ENCODE results near the gene FGF12.
A peak's percentile ranks its signal among the peaks of the same experiment; 100 is the strongest.
"Not testable (repeated sequence)": the region's sequence is repeated elsewhere in the genome, so short reads cannot be mapped to it uniquely, and the experiment has no call there.

The FGF12 gene

DNA sequence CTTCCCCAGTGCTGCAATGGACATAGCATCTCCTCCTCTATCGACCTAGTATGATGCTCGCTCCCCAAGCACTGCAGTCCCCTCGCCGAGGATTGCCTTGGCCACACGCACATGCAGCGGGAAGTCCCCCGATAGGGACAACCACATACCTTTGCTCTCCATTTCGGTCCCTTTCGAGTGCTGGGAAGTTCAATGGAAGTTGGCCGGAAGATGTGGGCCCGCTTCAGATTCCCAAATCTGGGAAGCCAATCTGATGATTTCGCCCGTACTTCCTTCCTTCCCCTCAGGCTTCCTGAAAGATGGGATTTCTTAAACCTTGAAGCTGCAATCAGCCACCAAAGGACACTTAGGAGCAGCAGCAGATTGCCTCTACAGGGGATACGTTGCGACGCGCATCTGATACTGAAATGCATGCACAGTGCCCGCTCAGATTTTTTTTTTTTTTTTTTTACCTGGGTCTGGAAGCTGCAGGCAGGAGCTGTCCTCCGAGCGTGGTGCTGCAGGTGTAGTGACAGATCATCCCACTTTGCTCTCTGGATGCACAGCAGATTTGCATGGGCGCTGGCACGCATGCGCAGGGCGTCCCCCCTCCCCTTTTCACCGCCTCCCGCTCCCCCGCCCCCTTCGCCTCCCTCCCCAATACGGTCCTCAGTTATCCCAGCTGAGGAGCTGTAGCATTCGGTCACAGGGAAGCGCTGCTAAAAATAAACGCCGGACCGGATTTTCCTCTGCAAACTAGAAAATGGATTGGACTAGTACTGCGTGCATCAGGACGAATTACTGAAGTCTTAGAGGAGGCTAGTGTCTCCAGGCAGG lies at the start of gene FGF12:
FGF12 (minus strand) TSS at position 510 of the 816 bp plus-strand sequence.
- in situ Hi-C loops (cut with HindIII; ENCODE audit: low pct_ligation_motif_present, low pct_unique_long_range_greater_than_20kb, low sequenced_read_pairs), result no loop called here
- peak; percentile 53 for DNase-seq

DNA sequence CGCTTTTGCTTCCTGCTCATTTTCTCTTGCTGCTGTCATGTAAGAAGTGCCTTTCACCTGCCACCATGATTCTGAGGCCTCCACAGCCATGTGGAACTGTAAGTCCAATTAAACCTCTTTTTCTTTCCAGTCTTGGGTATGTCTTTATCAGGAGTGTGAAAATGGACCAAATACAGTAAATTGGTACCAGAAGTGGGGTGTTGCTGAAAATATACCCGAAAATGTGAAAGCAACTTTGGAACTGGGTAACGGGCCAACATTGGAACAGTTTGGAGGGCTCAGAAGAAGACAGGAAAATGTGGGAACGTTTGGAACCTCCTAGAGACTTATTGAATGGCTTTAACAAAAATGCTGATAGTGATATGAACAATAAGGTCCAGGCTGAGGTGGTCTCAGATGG lies 47.0 kb upstream of the FGF12 start:
- in situ Hi-C loops (cut with HindIII; ENCODE audit: low pct_ligation_motif_present, low pct_unique_long_range_greater_than_20kb, low sequenced_read_pairs); DNase-seq: not testable (repeated sequence)

DNA sequence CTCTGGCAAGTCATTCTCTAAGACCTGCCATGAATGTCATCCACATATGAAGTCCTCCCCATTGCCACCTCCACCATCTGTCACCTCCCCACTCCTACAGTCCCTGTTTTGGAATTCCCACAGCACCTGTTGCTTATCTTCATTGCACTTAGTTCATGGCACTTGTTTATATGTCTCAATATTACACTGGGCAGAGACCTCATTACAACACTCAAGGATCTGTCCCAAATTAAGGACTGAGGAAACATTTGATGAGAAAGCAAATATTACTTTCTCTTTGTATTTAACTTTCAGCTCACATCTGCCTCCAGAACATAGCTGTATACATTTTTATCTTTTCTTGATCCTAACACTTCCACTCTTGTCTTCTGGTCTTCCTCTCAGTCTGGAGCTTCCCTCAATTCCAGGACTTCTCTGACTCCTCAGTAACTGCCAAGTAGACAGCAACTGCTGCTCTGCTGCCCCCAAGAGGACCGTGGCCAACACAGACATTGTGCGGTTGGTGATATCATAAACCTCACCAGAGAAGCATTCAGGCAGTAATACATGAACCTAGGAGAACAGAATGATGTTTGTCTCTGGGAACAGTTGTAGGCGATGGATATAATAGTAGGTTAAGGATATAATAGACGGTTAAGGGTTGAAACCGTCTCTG lies 45.0 kb upstream of the FGF12 start:
- in situ Hi-C loops (cut with HindIII; ENCODE audit: low pct_ligation_motif_present, low pct_unique_long_range_greater_than_20kb, low sequenced_read_pairs), result no loop called here
- DNase-seq, result peak; percentile 19

DNA sequence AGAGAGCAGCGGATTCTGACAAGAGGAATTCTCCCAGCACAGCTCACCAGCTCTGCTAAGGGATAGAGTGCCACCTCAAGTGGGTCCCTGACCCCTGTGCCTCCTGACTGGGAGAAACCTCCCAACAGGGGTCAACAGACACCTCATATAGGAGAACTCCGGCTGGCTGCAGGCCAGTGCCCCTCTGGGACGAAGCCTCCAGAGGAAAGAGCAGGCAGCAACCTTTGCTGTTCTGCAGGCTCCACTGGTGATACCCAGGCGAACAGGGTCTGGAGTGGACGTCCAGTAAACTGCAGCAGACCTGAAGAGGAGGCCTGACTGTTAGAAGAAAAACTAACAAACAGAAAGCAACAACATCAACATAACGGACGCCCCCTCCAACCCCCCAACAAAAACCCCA lies 31.3 kb upstream of the FGF12 start:
- no peak for DNase-seq
- in situ Hi-C loops (cut with HindIII; ENCODE audit: low pct_ligation_motif_present, low pct_unique_long_range_greater_than_20kb, low sequenced_read_pairs), result no loop called here

DNA sequence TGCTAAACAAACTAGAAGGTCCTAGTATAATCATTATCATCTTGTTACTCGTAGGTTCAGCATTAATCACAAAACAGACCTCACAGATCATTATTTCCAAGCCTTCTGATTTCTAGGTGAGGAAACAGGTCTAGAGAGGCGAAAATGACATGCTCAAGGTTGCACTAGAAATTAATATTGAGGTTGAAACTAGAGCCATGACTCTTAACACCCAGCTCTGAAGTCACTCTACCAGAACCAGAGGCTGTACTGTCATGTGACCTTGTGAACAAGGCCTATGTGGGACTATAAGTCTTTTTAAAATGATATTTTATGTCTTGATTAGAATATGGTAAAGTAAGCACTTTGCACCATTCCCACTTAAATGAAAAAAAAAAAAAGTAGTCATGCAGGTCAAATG lies 23.8 kb upstream of the FGF12 start:
- no peak for DNase-seq
- in situ Hi-C loops (cut with HindIII; ENCODE audit: low pct_ligation_motif_present, low pct_unique_long_range_greater_than_20kb, low sequenced_read_pairs), result no loop called here

DNA sequence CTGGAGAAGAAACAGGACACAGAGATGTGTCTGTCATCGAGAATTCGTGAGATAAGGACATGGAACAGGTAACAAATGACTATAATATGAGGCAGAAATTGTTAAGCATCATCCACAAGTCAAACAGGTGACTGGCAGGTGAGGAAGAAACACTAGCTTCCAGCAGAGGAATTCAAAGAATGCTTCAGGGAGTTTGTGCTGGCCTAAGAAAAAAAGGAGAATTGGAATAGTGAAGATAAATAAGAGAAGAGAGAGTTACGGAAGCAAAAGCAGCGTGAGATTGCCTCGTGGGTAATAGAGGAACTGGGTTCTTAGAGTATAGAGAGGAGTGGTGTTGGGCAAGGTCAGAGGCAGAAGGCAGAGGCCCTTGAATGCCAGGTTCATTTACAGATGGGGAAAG lies 22.9 kb upstream of the FGF12 start:
- no peak for DNase-seq
- in situ Hi-C loops (cut with HindIII; ENCODE audit: low pct_ligation_motif_present, low pct_unique_long_range_greater_than_20kb, low sequenced_read_pairs), result no loop called here

DNA sequence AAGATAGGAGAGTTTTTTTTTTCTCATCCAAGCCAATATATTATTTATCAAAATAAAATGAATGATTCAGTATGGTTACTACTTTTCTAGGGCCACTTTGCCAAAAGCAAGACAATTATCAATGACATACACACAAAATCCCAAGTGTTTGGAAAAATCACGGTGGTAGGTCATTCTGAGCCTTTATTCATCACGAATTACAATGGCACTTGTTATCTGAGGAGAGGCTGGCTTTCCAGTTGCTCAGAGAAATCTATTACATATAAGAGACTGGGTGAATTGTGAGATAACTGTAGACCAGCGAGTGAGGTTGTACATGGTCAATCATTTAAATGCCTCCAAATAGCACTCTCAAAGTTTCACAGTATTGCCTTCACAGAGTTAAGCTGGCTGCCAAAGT lies 20.4 kb upstream of the FGF12 start:
- in situ Hi-C loops (cut with HindIII; ENCODE audit: low pct_ligation_motif_present, low pct_unique_long_range_greater_than_20kb, low sequenced_read_pairs), result no loop called here
- no peak for DNase-seq

DNA sequence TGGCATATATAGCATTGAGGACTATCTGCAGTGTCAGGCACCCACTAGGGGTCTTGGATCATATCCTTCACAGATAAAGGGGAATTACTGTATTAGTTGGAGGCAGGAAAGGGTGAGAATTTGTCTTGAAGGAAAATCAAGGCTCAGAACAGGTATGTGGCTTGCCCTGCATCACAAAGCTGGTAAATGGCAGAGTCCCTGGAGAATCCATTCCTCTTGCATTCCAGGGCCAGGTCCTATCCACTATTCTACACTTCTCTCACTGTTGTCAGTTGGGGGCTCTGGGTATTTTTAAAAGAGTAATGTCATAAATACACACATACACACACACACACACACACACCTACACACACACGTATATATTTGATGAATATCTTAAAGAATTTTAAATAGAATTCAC lies 19.8 kb upstream of the FGF12 start:
- in situ Hi-C loops (cut with HindIII; ENCODE audit: low pct_ligation_motif_present, low pct_unique_long_range_greater_than_20kb, low sequenced_read_pairs), result no loop called here

DNA sequence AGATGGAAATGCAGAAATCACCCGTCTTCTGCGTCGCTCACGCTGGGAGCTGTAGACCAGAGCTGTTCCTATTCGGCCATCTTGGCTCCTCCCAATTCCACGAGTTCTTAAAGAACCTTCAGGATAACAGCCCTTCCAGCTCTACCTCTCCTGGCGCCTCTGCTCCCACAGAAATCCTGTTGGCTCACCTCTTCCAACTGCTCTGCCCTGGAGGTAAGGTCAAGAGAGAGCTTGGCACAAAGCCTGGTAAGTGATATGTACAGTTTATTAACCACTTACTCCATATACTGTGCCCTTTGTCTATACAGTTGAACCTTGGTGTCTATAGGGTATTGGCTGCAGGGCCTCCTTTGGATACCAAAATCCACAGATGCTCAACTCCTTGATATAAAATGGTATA lies 17.8 kb upstream of the FGF12 start:
- in situ Hi-C loops (cut with HindIII; ENCODE audit: low pct_ligation_motif_present, low pct_unique_long_range_greater_than_20kb, low sequenced_read_pairs), result no loop called here
- DNase-seq, result no peak

More for the DNA sequence above, 19.8 kb upstream of the FGF12 start:
- DNase-seq, result no peak

DNA sequence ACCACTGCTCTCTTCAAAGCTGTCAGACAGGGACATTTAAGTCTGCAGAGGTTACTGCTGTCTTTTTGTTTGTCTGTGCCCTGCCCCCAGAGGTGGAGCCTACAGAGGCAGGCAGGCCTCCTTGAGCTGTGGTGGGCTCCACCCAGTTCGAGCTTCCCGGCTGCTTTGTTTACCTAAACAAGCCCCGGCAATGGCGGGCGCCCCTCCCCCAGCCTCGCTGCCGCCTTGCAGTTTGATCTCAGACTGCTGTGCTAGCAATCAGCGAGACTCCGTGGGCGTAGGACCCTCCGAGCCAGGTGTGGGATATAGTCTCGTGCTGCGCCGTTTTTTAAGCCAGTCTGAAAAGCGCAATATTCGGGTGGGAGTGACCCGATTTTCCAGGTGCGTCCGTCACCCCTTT lies 17.3 kb upstream of the FGF12 start:
- DNase-seq; in situ Hi-C loops (cut with HindIII; ENCODE audit: low pct_ligation_motif_present, low pct_unique_long_range_greater_than_20kb, low sequenced_read_pairs): not testable (repeated sequence)

DNA sequence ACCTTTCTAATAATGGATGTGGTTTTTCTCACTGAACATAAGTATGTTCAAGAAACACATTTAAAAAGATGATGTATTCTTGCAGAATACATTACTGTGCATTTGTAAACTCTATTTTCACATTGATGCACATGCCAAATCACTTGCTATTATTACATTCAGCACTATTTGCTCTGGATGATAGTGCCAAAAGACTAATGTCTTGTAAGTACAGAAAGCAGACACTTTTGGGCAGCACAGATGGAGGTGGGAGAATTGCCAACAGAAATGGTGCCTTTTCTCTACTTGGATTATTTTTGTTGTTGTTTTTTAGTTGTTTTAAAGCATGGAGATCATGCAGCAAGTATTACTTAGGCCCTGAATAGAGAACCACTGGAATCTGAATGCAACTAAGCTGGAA lies 10.2 kb upstream of the FGF12 start:
- no peak for DNase-seq
- in situ Hi-C loops (cut with HindIII; ENCODE audit: low pct_ligation_motif_present, low pct_unique_long_range_greater_than_20kb, low sequenced_read_pairs), result no loop called here

DNA sequence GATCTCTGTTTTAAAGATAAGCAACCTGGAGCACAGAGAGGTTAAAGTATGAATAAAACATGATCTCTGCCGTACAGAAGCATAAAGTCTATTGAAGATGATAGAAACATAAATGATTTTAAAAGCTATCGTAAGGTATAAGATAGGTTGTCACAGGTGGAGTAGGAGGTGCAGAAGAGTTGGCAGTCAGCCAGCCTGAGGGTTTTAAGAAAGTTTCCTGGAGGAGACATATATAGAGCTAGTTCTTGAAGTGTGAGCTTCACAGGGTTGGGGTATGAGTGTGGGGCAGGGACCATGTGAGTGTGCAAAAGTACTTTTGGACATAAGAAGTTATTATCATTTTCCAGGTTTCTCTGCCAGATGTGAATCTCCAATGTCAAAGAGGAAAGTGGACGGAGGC lies 3.9 kb upstream of the FGF12 start:
- no peak for DNase-seq
- in situ Hi-C loops (cut with HindIII; ENCODE audit: low pct_ligation_motif_present, low pct_unique_long_range_greater_than_20kb, low sequenced_read_pairs), result no loop called here

DNA sequence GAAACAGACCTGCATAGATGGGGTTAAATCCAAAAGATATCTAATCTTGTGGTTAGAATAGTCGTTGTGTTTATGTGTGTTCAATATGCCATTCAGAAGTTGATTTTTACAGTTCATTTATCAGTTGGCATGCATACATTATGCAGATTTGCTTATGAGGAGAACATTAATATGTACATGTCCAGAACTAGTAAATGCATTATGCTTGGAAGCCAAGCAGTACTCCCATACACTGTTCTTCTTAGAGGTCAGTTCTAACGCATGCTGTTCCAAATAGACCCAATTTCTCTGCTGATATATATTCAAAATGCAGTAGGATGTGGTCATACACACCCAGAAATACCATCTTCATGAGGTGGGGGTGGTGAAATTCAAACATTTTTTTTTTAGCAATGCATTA lies 956 bp downstream of the FGF12 start:
- in situ Hi-C loops (cut with HindIII; ENCODE audit: low pct_ligation_motif_present, low pct_unique_long_range_greater_than_20kb, low sequenced_read_pairs), result no loop called here
- DNase-seq, result no peak

DNA sequence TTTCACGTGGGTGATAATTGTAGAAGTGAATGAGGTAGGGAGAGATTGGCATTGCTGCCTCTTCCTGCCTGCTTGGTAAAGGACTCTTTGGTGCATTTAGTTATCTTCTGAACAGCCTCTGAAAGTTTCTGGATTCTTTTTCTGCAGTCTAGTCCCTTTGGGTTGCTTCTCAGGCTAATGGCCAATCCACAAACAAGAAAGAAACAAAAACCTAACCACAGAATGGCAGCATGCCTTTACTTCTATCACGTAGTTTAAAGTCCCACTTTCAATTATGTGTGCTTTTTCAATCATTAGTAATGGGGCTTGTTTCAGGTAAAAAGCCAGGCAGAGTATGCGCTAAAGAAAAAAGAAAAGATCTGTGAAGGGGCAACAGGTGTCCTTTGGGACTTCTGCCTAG lies 7.4 kb downstream of the FGF12 start:
- no peak for DNase-seq
- in situ Hi-C loops (cut with HindIII; ENCODE audit: low pct_ligation_motif_present, low pct_unique_long_range_greater_than_20kb, low sequenced_read_pairs), result no loop called here

DNA sequence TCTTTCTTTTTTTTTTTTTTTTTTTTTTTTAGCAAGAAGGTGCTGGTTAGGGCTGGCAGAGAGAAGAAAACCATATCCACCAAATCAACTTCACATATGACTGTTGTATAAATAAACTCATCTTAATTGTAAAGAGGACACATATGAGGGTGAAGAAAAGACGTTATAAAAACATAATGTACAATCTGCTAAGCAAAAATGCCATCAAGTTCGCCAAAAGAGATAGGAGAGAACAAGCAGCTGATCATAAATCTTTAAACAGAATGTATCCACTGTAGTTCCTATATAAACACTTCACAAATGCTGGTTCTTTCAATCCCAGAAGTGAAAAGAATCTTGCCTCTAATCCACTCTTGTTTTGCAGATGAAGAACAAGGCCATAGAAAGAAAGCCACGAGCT lies 9.2 kb downstream of the FGF12 start:
- in situ Hi-C loops (cut with HindIII; ENCODE audit: low pct_ligation_motif_present, low pct_unique_long_range_greater_than_20kb, low sequenced_read_pairs), result no loop called here
- no peak for DNase-seq

DNA sequence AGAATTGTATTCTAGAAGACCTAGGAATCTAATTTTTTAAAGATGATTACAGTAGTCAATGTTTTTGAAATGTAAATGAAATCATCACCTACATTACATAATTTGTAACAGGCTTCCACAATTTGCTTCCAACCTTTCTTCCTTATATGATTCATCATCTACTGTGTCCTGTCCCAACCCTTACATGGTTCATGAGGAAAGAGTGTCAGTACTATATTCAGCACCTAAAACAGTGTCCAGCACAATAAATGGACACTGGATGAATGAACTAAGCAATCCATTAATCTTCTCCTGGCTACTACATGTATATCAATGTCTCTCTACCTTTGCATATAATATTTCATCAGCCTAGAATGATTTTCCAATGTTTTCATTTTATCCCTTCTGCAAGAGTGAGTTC lies 12.2 kb downstream of the FGF12 start:
- in situ Hi-C loops (cut with HindIII; ENCODE audit: low pct_ligation_motif_present, low pct_unique_long_range_greater_than_20kb, low sequenced_read_pairs), result no loop called here
- no peak for DNase-seq

DNA sequence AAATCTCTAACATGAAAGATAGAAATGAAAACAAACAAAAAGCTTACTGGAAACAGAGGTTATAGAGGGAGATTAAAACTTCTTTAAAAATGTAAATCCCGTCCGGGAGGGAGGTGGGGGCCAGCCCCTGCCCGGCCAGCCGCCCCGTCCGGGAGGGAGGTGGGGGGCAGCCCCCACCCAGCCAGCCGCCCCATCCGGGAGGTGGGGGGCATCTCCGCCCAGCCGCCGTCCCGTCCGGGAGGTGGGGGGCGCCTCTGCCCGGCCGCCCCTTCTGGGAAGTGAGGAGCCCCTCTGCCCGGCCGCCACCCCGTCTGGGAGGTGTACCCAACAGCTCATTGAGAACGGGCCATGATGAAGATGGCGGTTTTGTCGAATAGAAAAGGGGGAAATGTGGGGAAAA lies 16.2 kb downstream of the FGF12 start:
- DNase-seq; in situ Hi-C loops (cut with HindIII; ENCODE audit: low pct_ligation_motif_present, low pct_unique_long_range_greater_than_20kb, low sequenced_read_pairs): not testable (repeated sequence)

DNA sequence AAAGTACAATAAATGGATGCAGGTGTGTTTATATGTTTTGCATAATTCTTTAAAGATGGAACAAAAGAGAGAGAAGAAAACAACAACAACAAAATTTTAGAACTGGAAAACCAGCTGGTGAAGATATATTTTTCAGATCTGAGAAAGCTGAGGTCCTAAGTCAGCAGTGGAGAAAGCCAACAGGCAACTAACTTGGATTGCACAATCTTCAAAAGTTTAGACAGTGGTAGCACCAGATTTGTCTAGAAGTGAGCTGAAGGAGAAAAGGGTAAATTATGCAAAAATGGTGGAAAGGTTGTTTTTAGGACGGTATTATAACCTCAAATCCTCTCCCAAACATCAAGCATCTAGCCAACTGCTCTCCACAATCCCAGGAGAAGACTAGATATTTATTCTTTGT lies 17.0 kb downstream of the FGF12 start:
- DNase-seq, result no peak
- in situ Hi-C loops (cut with HindIII; ENCODE audit: low pct_ligation_motif_present, low pct_unique_long_range_greater_than_20kb, low sequenced_read_pairs), result no loop called here

DNA sequence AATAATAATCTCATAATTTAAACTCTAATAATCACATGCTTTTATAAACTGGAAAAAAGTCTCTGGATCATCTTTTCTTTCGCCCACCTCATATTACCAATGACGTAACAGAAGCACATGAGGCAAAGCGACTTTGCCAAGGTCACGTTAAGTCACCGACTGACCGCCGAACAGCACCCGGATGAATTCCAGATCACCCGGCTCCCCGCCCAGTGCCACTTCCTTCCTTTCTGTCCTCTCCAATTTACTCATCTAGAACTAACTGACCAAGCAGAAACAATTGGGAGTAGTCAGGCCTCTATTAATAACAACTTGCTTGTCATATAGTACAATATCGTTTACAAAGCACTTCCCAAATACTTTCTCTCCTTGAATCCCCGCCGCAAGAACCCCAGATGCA lies 21.1 kb downstream of the FGF12 start:
- in situ Hi-C loops (cut with HindIII; ENCODE audit: low pct_ligation_motif_present, low pct_unique_long_range_greater_than_20kb, low sequenced_read_pairs), result no loop called here
- DNase-seq, result no peak

DNA sequence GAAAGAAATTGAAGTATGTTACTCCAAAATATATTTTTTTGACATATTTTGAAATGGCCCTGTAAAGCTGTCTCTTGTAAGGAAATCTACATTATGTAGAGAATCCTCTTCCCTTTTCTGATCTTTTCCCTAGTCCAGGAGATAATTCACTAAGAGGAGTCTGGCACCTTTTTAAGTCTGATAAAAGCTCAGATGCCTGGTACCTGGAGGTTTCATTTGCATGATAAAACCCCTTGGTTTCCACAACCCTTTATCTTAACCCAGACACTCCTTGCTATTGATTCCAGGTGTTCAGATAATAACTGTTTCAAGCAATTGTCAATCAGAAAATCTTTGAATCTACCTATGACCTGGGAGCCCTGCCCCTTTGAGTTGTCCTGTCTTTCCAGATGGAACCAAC lies 26.5 kb downstream of the FGF12 start:
- no peak for DNase-seq
- in situ Hi-C loops (cut with HindIII; ENCODE audit: low pct_ligation_motif_present, low pct_unique_long_range_greater_than_20kb, low sequenced_read_pairs), result no loop called here
